BLaER1 treated with 17β-estradiol and CSF1 and Interleukin-3, amounts not matched to agents 10 nM and 100 nM (cell line): ENCODE data around the gene RPEL1.
A peak's percentile ranks its signal among the peaks of the same experiment; 100 is the strongest.

Experiments used
- H3K27ac ChIP-seq, 11 experiments: shearing (Covaris generic); formaldehyde crosslinking; 2 replicates each; pipeline ENCODE4 v1.8.1; 2022
- H3K27me3 ChIP-seq, 11 experiments: shearing (Covaris generic); formaldehyde crosslinking; 2 replicates each; pipeline ENCODE4 v1.8.1; 2022
- H3K36me3 ChIP-seq, 11 experiments: shearing (Covaris generic); formaldehyde crosslinking; 2 replicates each; pipeline ENCODE4 v1.8.1; 2022
- H3K4me1 ChIP-seq, 10 experiments: shearing (Covaris generic); formaldehyde crosslinking; 2 replicates each; pipeline ENCODE4 v1.8.1; 2022
- H3K4me2 ChIP-seq, 11 experiments: shearing (Covaris generic); formaldehyde crosslinking; 2 replicates each; pipeline ENCODE4 v1.8.1; 2022
- H3K4me3 ChIP-seq, 10 experiments: shearing (Covaris generic); formaldehyde crosslinking; 2 replicates each; pipeline ENCODE4 v1.8.1; 2022
- H3K9ac ChIP-seq, 11 experiments: shearing (Covaris generic); formaldehyde crosslinking; 2 replicates each; pipeline ENCODE4 v1.8.1; 2022
- H3K9me3 ChIP-seq, 11 experiments: shearing (Covaris generic); formaldehyde crosslinking; replicated peaks in 1 of 11; 2 replicates each; pipeline ENCODE4 v1.8.1; 2022
- H4K20me1 ChIP-seq, 11 experiments: shearing (Covaris generic); formaldehyde crosslinking; 2 replicates each; pipeline ENCODE4 v1.8.1; 2022
- Cebpa-rat ChIP-seq, 11 experiments: shearing (Covaris generic); IDR thresholded peaks; 2 replicates each; pipeline ENCODE4 v1.8.1; 2022

The RPEL1 gene

DNA sequence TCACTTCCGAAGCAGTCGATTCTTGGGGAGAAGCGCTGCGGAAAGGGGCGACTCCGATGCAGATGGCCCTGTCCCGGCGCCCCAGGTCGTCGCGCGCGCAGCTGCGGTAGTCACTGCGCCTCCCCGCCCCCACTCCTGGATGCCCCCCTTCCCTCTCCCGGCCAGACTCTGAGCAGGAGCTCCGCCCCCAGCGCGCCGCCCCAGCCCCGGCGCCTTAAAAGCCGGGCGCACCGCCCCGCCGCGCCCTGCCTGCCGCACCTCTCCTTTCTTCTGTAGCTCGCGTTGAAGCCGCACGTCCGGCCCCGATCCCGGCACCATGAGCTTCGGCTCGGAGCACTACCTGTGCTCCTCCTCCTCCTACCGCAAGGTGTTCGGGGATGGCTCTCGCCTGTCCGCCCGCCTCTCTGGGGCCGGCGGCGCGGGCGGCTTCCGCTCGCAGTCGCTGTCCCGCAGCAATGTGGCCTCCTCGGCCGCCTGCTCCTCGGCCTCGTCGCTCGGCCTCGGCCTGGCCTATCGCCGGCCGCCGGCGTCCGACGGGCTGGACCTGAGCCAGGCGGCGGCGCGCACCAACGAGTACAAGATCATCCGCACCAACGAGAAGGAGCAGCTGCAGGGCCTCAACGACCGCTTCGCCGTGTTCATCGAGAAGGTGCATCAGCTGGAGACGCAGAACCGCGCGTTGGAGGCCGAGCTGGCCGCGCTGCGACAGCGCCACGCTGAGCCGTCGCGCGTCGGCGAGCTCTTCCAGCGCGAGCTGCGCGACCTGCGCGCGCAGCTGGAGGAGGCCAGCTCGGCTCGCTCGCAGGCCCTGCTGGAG lies 31.4 kb downstream of the RPEL1 start, which contains the start of gene INA:
Gene INA (plus strand): TSS at position 243 of the 817 bp plus-strand sequence. CDS start 74 bp downstream, at position 317.
- H3K36me3 ChIP-seq: no peaks in the 10 kb centered on the region
- peaks cover 47 to 64% (median 54%) of the 10 kb centered on the region in 11 experiments for H3K27me3 ChIP-seq
- H3K9me3 ChIP-seq: peaks cover 7 to 19% (median 14%) of the 10 kb centered on the region in 11 experiments
- no peak within 1 kb of the TSS; a peak in 1 of 22 replicates for H3K27ac ChIP-seq
- TF ChIP-seq Cebpa-rat (IDR thresholded peaks at IDR 0.05): no peak
- peak within 1 kb of the TSS; percentile 46 to 71 (median 63) for H3K4me3 ChIP-seq
- H4K20me1 ChIP-seq: peaks cover 0 to 32% (median 14%) of the 10 kb centered on the region in 11 experiments; a peak in 11 of 22 replicates
- peak within 1 kb of the TSS; percentile 89 to 99 (median 97) for H3K4me2 ChIP-seq
- peak within 1 kb of the TSS in 6 of 11 experiments; percentile 10 to 57 (median 52); a peak in 5 of 22 replicates for H3K9ac ChIP-seq
- peaks cover 19 to 33% (median 21%) of the 10 kb centered on the region in 10 experiments for H3K4me1 ChIP-seq

DNA sequence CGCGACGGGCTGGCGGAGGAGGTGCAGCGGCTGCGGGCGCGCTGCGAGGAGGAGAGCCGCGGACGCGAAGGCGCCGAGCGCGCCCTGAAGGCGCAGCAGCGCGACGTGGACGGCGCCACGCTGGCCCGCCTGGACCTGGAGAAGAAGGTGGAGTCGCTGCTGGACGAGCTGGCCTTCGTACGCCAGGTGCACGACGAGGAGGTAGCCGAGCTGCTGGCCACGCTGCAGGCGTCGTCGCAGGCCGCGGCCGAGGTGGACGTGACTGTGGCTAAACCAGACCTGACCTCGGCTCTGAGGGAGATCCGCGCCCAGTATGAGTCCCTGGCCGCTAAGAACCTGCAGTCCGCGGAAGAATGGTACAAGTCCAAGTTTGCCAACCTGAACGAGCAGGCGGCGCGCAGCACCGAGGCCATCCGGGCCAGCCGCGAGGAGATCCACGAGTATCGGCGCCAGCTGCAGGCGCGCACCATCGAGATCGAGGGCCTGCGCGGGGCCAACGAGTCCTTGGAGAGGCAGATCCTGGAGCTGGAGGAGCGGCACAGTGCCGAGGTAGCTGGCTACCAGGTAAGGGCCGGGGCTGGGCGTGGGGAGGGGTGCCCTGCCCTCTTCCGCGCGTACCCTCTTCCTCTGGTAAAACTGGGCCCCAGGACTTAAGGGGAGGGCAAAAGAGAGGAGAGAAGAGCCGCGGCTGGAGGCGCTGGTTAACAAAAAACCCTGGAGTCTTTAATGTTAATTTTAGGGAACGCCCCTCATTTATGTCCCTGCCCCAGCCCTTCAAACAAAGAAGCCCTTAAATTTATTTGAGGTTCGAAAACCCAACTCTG lies 32.2 kb downstream of the RPEL1 start:
- H3K27ac ChIP-seq: no peak overlapping the region
- H4K20me1 ChIP-seq: peaks cover 0 to 32% (median 14%) of the 10 kb centered on the region in 11 experiments; a peak in 11 of 22 replicates
- H3K4me2 ChIP-seq: peak overlapping the region; percentile 89 to 99 (median 97)
- H3K36me3 ChIP-seq: no peaks in the 10 kb centered on the region
- peaks cover 47 to 64% (median 54%) of the 10 kb centered on the region in 11 experiments for H3K27me3 ChIP-seq
- H3K4me3 ChIP-seq: peak overlapping the region; percentile 46 to 71 (median 63)
- no peak for TF ChIP-seq Cebpa-rat (IDR thresholded peaks at IDR 0.05)
- peaks cover 7 to 19% (median 14%) of the 10 kb centered on the region in 11 experiments for H3K9me3 ChIP-seq
- peaks cover 19 to 32% (median 21%) of the 10 kb centered on the region in 10 experiments for H3K4me1 ChIP-seq
- no peak overlapping the region for H3K9ac ChIP-seq

DNA sequence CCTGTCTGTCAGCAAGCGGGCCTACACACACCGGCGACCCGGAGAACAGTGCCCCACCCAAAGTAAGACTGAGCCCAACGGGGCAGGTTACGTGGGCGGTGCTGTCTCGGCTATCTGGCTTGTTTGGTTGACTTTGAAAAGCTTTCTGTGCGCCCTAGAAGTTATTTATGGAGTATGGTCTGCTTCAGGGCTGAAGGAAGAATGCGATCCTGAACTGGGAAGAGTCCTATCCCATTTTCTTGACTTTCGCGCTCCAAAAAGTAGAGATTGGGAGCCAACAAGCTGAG lies 32.8 kb downstream of the RPEL1 start:
- Histone ChIP-seq H3K9ac (no peak overlapping the region), H3K27me3 (peaks cover 47 to 64% (median 54%) of the 10 kb centered on the region in 11 experiments), H3K4me1 (peaks cover 19 to 32% (median 21%) of the 10 kb centered on the region in 10 experiments), H4K20me1 (peaks cover 0 to 31% (median 14%) of the 10 kb centered on the region in 11 experiments; a peak in 11 of 22 replicates), H3K27ac (no peak overlapping the region), H3K9me3 (peaks cover 7 to 19% (median 14%) of the 10 kb centered on the region in 11 experiments), H3K4me2 (peak overlapping the region in 7 of 11 experiments; percentile 95 to 99 (median 97); a peak in 7 of 22 replicates), H3K36me3 (no peaks in the 10 kb centered on the region), H3K4me3 (no peak overlapping the region; a peak in 1 of 20 replicates)
- no peak for TF ChIP-seq Cebpa-rat (IDR thresholded peaks at IDR 0.05)

DNA sequence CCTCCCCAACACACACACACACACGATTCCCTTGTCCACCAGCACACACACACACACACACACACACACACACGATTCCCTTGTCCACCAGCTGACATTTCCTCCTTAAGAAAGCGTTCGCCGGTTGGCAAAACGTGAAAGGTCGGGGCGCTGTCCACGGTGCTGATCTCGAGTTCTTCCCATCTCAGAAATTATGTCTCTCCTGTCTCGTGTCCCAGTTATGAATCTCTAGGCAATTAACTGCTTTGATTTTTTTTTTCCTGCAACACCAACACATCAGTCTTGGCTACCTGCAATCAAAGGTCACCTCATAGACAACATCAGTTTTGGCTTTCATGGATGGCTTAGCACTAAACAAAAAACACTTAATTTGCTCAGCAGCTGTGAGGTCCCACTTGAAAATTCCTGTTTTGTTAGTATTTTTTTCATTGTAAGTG lies 33.2 kb downstream of the RPEL1 start:
- Histone ChIP-seq H3K36me3 (no peaks in the 10 kb centered on the region), H3K9me3 (peaks cover 7 to 19% (median 14%) of the 10 kb centered on the region in 11 experiments), H3K9ac (no peak overlapping the region), H3K27ac (no peak overlapping the region), H4K20me1 (peaks cover 0 to 31% (median 14%) of the 10 kb centered on the region in 11 experiments; a peak in 11 of 22 replicates), H3K4me3 (no peak overlapping the region), H3K4me1 (peaks cover 18 to 29% (median 20%) of the 10 kb centered on the region in 10 experiments), H3K27me3 (peaks cover 47 to 64% (median 54%) of the 10 kb centered on the region in 11 experiments), H3K4me2 (no peak overlapping the region)
- no peak for TF ChIP-seq Cebpa-rat (IDR thresholded peaks at IDR 0.05)

DNA sequence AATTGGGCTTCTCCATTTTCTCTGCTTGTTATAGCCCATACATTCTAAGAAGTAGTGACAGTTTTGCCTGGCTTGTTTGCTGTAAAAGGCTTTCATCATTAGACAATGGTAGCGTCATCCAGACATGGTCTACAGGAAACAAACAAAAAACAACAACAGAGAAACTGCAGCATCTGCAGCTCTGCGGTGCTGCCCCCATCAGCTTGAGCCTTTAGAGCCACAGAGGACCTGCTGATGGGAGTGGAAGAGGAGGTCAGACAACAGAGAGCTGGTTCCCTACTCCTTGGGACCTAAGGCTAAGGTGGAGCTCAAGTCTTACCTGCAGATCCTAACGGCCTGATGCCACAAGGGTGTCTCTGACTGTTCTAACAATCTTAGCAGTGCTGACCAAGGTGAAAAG lies 34.3 kb downstream of the RPEL1 start:
- Histone ChIP-seq H3K4me1 (peaks cover 19 to 31% (median 21%) of the 10 kb centered on the region in 10 experiments), H3K9me3 (peaks cover 7 to 19% (median 14%) of the 10 kb centered on the region in 11 experiments), H3K9ac (no peak overlapping the region), H3K27me3 (peaks cover 45 to 60% (median 54%) of the 10 kb centered on the region in 11 experiments), H3K27ac (no peak overlapping the region), H3K4me2 (no peak overlapping the region), H3K36me3 (no peaks in the 10 kb centered on the region), H3K4me3 (no peak overlapping the region), H4K20me1 (peaks cover 0 to 31% (median 14%) of the 10 kb centered on the region in 11 experiments; a peak in 11 of 22 replicates)
- no peak for TF ChIP-seq Cebpa-rat (IDR thresholded peaks at IDR 0.05)

DNA sequence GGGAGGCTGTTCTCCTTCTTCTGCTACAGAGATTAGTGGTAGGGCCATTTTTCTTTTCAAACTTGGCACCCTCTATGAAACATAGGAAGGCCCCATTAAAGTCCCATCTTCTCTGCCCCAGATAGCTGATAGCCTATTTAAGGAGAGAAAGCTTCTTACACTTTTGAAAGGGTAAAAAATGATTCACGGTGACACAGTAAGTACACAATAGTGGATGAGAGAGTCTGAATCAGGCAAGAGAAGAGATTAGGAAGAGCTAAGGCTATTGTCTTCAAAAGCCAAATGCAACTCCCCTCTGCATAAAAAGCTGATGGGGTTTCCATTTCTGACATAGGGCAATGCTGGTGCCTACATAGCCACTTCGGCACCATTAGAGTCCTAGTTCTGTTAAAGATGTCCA lies 34.8 kb downstream of the RPEL1 start:
- H3K4me2 ChIP-seq: no peak overlapping the region
- peaks cover 19 to 31% (median 21%) of the 10 kb centered on the region in 10 experiments for H3K4me1 ChIP-seq
- peaks cover 40 to 55% (median 50%) of the 10 kb centered on the region in 11 experiments for H3K27me3 ChIP-seq
- H3K4me3 ChIP-seq: no peak overlapping the region
- H4K20me1 ChIP-seq: peaks cover 0 to 31% (median 13%) of the 10 kb centered on the region in 11 experiments; a peak in 11 of 22 replicates
- H3K36me3 ChIP-seq: no peaks in the 10 kb centered on the region
- H3K9ac ChIP-seq: no peak overlapping the region
- no peak overlapping the region for H3K27ac ChIP-seq
- TF ChIP-seq Cebpa-rat (IDR thresholded peaks at IDR 0.05): no peak
- peaks cover 7 to 19% (median 14%) of the 10 kb centered on the region in 11 experiments for H3K9me3 ChIP-seq

DNA sequence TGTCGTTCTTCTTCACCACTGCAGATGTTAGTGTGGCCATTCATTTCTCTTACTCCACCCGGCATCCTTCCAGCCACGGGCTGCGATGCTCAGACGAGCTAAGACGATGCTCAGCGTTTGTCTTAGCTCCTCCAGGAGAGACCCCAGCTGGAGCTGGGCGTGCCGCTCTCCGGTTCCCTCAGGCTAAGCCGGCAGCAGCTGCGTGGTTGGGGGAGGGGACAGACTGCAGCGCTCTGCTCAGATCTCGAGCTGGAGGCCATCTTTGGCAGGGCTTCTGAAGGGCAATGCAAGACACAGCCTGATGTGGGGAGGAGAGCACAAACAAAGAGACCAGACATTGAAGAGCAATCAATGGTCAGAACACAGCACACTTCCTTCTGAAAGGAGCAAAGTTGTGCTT lies 36.1 kb downstream of the RPEL1 start:
- Histone ChIP-seq H3K9ac (no peak overlapping the region), H3K27me3 (peaks cover 28 to 43% (median 37%) of the 10 kb centered on the region in 11 experiments), H3K4me1 (peaks cover 15 to 29% (median 16%) of the 10 kb centered on the region in 10 experiments), H3K27ac (no peak overlapping the region), H3K4me2 (no peak overlapping the region), H4K20me1 (peaks cover 0 to 18% (median 6%) of the 10 kb centered on the region in 11 experiments; a peak in 10 of 22 replicates), H3K9me3 (peaks cover 7 to 19% (median 14%) of the 10 kb centered on the region in 11 experiments), H3K4me3 (no peak overlapping the region), H3K36me3 (no peaks in the 10 kb centered on the region)
- TF ChIP-seq Cebpa-rat (IDR thresholded peaks at IDR 0.05): no peak

DNA sequence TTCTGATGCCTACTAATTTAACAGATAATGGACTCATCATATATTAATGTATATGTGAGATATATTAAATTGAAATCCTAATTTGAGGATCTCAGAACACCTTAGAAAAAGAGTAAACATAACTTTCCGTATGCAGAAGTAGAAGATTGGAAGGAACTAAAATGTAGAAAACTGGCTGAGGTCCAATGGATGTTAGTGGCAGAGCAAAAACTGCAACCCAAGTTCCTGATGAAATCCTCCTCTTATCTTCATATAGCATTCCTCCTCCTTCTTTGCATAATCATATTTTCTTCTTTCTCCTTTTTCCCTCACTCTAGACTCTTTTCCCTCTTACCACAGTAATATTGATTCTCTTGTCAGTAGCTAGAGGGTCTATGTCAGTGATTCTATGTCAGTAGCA lies 37.3 kb downstream of the RPEL1 start:
- Histone ChIP-seq H3K9me3 (peaks cover 3 to 9% (median 7%) of the 10 kb centered on the region in 11 experiments), H3K9ac (no peak overlapping the region), H3K27me3 (peaks cover 16 to 31% (median 25%) of the 10 kb centered on the region in 11 experiments), H4K20me1 (peaks cover 0 to 7% (median 2%) of the 10 kb centered on the region in 11 experiments; a peak in 8 of 22 replicates), H3K27ac (no peak overlapping the region), H3K4me2 (0 out of 22 replicates have a peak overlapping the region, but pooled peaks of 1 of the 11 experiments have one; percentile 9), H3K4me3 (no peak overlapping the region), H3K36me3 (no peaks in the 10 kb centered on the region), H3K4me1 (peaks cover 3 to 17% (median 4%) of the 10 kb centered on the region in 10 experiments)
- TF ChIP-seq Cebpa-rat (IDR thresholded peaks at IDR 0.05): no peak
